Prostate gland (tissue), 2 donors: Measurements from ENCODE around the gene KANSL3. TPM values are rescaled to one million over a fixed set of nuclear protein-coding genes. Genes with fewer than 3 reads are reported as not detected.

ENCODE experiments used
- DNase-seq: peaks from one replicate; pipeline ENCODE4 v3.0.0-alpha.2; 2019; ENCODE audit warnings: low spot score
- H3K27ac ChIP-seq, 2 donors: fragments of 200-600 bp; sonication (generic); 2 replicates each; pipeline ENCODE4 v1.5.1; 2017 to 2019
- H3K27me3 ChIP-seq: fragments of 200-600 bp; sonication (generic); replicated peaks from 2 replicates; pipeline ENCODE4 v1.5.1; 2019; ENCODE audit not compliant: insufficient read depth
- H3K36me3 ChIP-seq, 2 donors: fragments of 200-600 bp; sonication (generic); 1 replicate in 1 of 2; 2 replicates in 1 of 2; pipeline versions ENCODE4 v1.5.1 to v1.8.1; 2017 to 2019
- H3K4me1 ChIP-seq: fragments of 200-600 bp; sonication (generic); replicated peaks from 2 replicates; pipeline ENCODE4 v1.5.1; 2019
- H3K4me3 ChIP-seq, 2 donors: fragments of 200-600 bp; sonication (generic); 2 replicates each; pipeline ENCODE4 v1.5.1; 2017 to 2019
- H3K9me3 ChIP-seq: fragments of 200-600 bp; sonication (generic); 2 replicates; pipeline ENCODE4 v1.5.1; 2017
- CTCF ChIP-seq, 4 experiments: fragments of 200-600 bp in 2 of 4; fragments of 450-650 bp in 2 of 4; sonication (generic) in 2 of 4; IDR thresholded peaks; 1 replicate in 3 of 4; 2 replicates in 1 of 4; pipeline ENCODE4 v1.5.1; 2016 to 2019; ENCODE audit warnings: antibody characterized with exemption in 4 of 4, mild to moderate bottlenecking in 2 of 4, moderate library complexity in 2 of 4
- POLR2A ChIP-seq: fragments of 450-650 bp; IDR thresholded peaks from one replicate; pipeline ENCODE4 v1.6.1; 2016; ENCODE audit warnings: antibody characterized with exemption, mild to moderate bottlenecking
- POLR2AphosphoS5 ChIP-seq: sonication (generic); formaldehyde crosslinking; IDR thresholded peaks from one replicate; pipeline ENCODE4 v1.6.1; 2017; ENCODE audit warnings: antibody characterized with exemption
- WGBS: methylation state at CpG from one replicate; pipeline ENCODE4 v1.1.5; 2018; 5-methylcytosine and 5-hydroxymethylcytosine counted together
- intact Hi-C: fragments of 100-400 bp; cut with DNase I; formaldehyde crosslinking; loops from one replicate; pipeline ENCODE4 v1.14.2; 2022
- total RNA-seq, 2 donors: library from RNA; depleted of rRNA; stranded (reverse); fragments of >200 nt; gene quantifications; one replicate each; pipeline ENCODE4 v1.1.0, GENCODE V29; 2016

The KANSL3 gene
- total RNA-seq, 2 donors from 2014 or later, result 41.3 to 70.0 TPM

- TF ChIP-seq POLR2A (no peak), POLR2AphosphoS5 (no peak), CTCF (IDR thresholded peaks at IDR 0.05) (no peak)
- no peaks in the 10 kb centered on the region for H3K36me3 ChIP-seq
- no peak overlapping the region for H3K4me3 ChIP-seq
- no peak for DNase-seq
- H3K27ac ChIP-seq, result no peak overlapping the region
- intact Hi-C loops, result no loop called here
- no peaks in the 10 kb centered on the region for H3K4me1 ChIP-seq
- no peaks in the 10 kb centered on the region for H3K9me3 ChIP-seq
- WGBS, result 72% methylated on average over 4 of the region's 4 CpGs
- no peaks in the 10 kb centered on the region for H3K27me3 ChIP-seq
These were observed 54.1 kb downstream of the KANSL3 start for GRCh38 chr2:96584017-96584416.

GRCh38 chr2:96580771-96581170 lies 57.3 kb downstream of the KANSL3 start:
- WGBS, result 81% methylated on average over 4 of the region's 4 CpGs
- no peak for TF ChIP-seq POLR2A
- no peak for TF ChIP-seq POLR2AphosphoS5
- TF ChIP-seq CTCF (IDR thresholded peaks at IDR 0.05), result peak in 1 of 4 experiments; percentile 16

GRCh38 chr2:96579422-96579821 lies 58.7 kb downstream of the KANSL3 start:
- intact Hi-C loops, result no loop called here
- Histone ChIP-seq H3K36me3 (no peaks in the 10 kb centered on the region), H3K27ac (no peak overlapping the region), H3K27me3 (no peaks in the 10 kb centered on the region), H3K4me1 (no peaks in the 10 kb centered on the region), H3K4me3 (no peak overlapping the region), H3K9me3 (no peaks in the 10 kb centered on the region)
- 95% methylated on average over 2 of the region's 2 CpGs for WGBS
- no peak for TF ChIP-seq POLR2AphosphoS5
- TF ChIP-seq POLR2A, result no peak
- TF ChIP-seq CTCF (IDR thresholded peaks at IDR 0.05), result no peak
- DNase-seq, result no peak

More at GRCh38 chr2:96580771-96581170, 57.3 kb downstream of the KANSL3 start:
- Histone ChIP-seq H3K27ac (no peak overlapping the region), H3K9me3 (no peaks in the 10 kb centered on the region), H3K4me3 (no peak overlapping the region), H3K4me1 (no peaks in the 10 kb centered on the region), H3K27me3 (no peaks in the 10 kb centered on the region), H3K36me3 (no peaks in the 10 kb centered on the region)
- no peak for DNase-seq
- intact Hi-C loops, result no loop called here

GRCh38 chr2:96578731-96579130 lies 59.4 kb downstream of the KANSL3 start:
- intact Hi-C loops, result no loop called here
- Histone ChIP-seq H3K4me1 (no peaks in the 10 kb centered on the region), H3K4me3 (no peak overlapping the region), H3K27me3 (no peaks in the 10 kb centered on the region), H3K9me3 (no peaks in the 10 kb centered on the region), H3K36me3 (no peaks in the 10 kb centered on the region), H3K27ac (no peak overlapping the region)
- 90% methylated on average over 3 of the region's 3 CpGs for WGBS
- DNase-seq, result no peak
- no peak for TF ChIP-seq CTCF (IDR thresholded peaks at IDR 0.05)

- H3K27ac ChIP-seq, result no peak overlapping the region
- DNase-seq, result no peak
- no peaks in the 10 kb centered on the region for H3K4me1 ChIP-seq
- H3K27me3 ChIP-seq, result no peaks in the 10 kb centered on the region
- WGBS, result 80% methylated on average over 5 of the region's 5 CpGs
- H3K9me3 ChIP-seq, result no peaks in the 10 kb centered on the region
- H3K4me3 ChIP-seq, result no peak overlapping the region
- intact Hi-C loops, result no loop called here
- no peak for TF ChIP-seq CTCF (IDR thresholded peaks at IDR 0.05)
- no peak for TF ChIP-seq POLR2A
- no peak for TF ChIP-seq POLR2AphosphoS5
- no peaks in the 10 kb centered on the region for H3K36me3 ChIP-seq
These were observed 60.6 kb downstream of the KANSL3 start for GRCh38 chr2:96577501-96577900.
